ENCODE measurements around the gene UBE3B.

UBE3B gene

DNA sequence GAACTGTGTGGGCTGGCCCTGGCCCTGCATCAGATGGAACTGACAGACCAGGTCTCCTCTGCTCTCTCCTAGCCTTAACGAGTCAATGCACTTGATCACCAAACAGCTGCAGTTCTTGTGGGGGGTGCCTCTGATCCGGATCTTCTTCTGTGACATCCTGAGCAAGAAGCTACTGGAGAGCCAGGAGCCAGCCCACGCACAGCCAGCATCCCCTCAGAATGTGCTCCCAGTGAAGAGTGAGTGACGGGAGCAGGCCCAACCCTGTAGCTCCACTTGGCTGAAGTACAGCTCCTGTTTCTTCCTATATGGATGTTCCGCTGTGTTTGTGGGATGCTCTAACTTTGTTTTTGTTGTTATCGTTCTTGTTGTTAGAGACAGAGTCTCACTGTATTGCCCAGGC, 23.9 kb downstream of the UBE3B start:
- no peak for FAIRE-seq

DNA sequence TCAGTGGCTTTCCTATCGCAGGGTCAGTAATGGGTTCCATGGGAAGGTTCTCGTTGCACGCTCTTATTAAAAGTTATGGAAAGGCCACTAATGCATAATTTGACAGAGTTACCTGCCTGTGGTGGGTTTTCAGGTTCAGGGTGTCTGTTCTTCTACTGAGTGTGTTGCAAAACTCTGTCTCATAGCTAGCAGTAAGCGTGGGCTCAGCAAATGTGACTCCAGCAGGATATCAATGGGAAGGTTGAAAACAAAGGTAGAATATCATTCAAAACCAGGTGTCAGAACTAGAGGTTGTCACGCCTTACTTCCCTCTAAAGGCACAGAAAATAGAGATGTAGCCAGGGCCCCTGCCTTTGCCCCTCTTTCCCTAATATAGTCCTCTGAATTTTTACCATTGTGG, 24.9 kb downstream of the UBE3B start:
- no peak for FAIRE-seq

DNA sequence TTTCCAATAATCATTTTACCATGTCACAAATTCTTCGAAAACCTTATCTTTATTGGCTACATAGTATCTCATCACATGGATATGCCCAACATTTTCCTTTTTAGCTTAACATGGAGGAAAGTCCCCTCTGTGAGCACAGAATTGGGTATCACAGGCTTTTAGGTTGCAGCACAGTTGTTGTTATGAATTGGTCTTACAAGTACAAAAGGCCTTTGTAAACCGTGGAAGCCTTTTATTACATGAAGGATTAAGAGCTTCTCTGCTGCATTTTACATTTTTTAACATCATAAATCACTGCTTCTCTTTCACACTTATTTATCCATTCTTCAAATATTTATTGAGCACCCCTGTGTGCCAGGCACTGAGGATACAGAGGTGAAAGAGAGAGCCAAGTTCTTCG, 26.2 kb downstream of the UBE3B start:
- no peak for FAIRE-seq

DNA sequence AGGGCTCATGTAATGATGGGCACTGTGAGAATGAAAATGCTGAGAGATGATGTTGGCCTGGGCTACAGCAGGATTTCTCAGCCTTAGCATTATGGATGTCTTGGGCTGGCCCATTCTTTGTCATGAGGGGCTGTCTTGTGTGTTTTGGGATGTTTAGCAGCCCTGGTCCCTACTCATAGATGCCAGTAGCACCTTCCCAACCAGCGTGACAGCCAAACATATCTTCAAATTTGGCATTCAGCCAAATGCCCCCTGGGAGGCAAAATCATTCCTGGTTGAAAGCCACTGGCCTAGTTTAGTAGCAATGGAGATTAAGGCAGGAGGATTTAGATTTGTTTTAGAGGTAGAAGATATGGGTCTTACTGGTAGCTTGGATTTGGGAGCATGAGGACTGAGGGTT, 26.6 kb downstream of the UBE3B start:
- FAIRE-seq, result no peak

DNA sequence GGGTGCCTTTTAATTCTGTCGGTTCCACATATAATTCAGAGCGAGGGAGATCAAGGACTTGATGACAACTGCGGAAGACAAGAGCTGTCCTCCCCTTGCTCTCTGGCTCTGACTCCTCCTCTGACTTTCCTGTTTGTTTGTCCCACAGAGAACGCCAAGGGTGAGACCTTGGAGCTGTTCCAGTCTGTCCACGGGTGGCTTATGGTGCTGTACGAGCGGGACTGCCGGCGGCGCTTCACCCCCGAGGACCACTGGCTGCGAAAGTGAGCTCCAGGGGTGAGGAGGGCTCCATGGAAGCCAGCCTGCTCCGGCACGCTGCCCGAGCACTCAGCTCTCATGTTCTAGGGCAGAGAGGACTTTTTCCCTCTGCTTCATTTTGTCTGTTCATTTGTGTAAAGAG, 32.8 kb downstream of the UBE3B start:
- no peak for FAIRE-seq

DNA sequence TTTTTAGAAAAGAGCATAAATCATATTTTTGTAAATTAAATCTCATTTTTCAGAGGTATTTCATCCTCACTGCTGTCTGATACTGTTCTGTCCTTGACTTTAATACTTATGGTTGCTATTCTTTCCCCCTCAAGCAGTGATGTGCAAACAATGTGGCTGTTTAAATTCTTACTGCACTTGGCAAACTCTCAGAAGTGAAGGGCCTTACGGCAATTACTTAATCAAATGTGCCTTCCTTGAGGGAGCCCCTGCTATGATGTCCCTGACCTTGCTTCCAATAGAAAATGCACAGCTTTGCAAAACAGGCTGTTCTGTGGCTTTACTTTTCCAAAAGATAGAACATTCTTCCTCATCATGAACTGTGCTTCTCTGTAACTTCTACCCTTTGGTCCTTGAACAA, 35.2 kb downstream of the UBE3B start:
- FAIRE-seq, result no peak

DNA sequence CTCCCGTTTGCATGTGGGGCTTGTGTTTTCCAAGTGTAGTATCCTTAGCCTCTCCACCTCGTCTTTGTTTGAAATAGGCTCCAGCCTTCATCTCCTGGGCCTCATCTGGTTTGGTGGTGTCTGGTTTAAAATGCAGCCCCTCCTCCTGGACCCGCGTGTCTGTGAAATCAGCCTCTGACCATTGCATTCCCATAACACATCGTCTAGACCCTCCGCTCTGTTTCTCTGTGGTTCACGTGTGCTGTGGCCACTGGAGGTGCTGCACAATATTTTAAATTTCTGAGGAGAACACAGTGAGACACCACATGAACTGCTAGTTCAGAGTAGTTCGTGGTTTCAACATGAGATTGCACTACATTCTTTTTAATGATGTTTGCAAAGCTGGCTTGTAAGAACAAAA, 35.6 kb downstream of the UBE3B start:
- no peak for FAIRE-seq

DNA sequence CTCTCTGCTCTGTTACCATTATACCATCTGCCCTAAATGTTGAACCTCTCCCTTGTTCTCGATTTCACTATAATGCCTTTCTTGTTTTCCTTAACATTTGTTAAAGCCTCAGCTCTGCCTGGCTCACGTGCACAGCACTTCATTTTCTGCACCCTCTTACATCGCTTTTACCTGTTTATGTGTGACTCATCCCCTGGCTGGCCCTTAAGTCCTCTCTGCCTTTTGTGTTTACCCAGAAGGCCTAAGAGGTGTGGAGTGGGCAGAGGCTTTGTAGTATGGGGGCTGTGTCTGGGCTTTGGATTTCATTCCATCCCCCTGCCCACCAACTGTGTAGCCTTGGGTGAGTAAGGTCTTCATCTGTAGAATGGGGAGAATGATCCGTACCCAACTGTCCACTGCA, 36.5 kb downstream of the UBE3B start:
- no peak for FAIRE-seq

DNA sequence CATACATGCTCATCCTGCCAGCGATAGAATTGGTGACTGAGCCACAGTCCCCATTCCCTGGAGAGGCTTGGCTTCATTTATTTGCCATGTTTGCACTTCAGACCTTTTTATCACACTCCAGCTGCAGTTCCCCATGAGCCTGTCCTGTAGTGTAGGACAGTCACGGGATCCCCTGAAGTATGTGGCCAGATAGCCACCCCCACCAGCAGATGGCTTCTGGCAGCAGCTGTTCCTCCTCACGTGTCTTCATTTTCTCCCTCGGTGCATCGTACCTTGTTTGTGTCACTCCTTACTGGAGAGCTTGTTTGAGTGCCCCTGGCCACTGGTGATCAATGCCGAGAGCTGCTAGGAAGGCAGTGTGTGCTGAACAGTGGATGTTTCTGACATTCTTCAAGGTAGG, 40.2 kb downstream of the UBE3B start:
- FAIRE-seq, result no peak

DNA sequence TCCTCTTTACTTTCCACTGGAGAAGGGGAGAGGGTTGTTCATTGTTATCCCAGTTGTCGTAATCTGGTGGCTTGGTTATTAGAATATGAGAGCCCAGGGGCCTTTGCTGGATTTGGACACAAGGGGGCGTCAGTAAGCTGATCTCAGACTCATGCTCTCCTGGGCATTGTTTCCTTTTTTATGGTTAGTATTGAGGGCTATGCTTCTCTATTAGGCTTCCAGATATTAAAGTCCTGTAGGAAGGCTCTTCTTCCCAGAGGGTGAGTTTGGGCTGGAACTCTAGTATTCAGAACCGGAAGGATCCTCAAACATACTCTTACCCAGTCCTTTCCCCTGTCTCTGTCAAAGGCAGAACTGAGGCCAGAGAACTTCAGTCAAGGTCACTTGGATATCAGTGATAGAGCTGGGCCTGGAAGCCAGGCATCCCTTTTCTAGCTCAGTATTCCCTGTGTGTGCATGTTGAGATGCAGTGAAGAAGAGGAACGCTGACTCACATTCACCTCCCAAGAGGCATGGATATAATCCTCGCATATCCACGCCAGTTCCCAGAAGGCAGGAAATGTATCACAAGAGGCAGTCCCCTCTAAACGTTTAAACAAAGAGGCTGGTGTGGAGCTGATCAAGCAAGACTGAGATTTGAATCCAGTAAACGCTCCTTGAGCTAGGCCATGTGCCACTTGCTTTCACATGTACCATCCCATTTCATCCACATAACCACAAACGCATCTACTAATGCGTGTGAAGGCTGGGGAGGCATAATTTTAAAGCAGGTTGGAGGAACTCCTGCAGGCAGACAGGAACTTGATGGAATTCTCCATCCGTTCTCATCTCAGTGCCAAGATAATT, 41.6 kb downstream of the UBE3B start:
- peak; percentile 82 for FAIRE-seq

DNA sequence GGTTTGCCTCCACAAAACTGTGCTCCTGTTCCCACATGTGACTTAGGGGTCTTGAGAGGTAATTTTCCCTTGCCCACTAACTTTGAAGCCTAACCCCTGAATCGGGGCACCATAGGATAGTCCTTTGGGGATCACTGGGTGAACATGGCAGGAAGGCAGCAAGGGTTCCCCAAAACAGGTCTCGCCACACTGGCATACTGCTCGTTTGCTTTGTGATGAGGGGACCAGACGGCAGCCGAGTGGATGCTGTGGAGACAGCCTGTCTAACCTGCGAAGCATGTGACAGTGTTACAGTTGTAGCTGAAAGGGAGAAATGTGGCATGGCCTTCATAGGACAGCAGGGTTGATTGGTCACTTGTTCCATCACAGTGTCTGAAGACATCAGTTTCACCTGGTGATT, 42.4 kb downstream of the UBE3B start:
- no peak for FAIRE-seq

DNA sequence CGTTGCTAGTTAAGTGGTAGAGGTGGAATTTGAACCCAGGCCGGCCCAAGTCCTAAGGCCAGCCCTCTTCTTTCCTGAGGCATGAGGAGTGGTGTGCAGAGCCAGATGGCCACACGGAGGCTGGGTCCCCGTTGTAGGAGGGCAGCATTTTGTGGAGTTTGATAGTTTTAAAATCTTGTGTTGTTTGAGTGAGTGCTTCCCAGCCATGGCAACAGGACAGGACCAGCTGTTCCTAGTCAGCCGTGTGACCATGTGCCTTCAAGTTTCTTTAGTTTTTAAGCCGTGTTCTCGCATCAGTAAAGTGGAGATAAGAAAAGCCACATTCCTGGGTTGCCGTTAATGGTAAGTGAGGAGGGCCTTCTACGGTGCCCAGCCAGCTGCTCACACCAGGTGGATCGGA, 44.4 kb downstream of the UBE3B start:
- FAIRE-seq, result no peak

DNA sequence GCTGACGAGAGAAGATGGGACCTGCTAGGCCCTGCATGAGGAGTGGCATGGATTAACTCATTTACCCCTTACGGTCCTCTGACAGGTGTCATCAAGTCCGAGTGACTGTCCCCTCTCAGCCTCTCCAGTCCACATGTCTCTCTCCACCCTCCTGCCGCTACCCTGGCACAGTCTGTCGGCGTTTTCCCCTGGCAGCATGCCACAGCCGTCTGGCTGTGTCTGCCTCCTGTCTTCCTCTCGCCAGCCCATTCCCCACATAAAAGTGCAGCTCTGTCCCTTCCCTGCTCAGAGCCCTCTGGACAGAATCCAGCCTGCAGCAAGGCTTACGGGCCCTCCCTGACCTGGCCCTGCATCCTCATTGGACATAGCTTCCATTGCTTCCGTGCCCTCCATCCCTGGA, 45.6 kb downstream of the UBE3B start:
- FAIRE-seq, result no peak

DNA sequence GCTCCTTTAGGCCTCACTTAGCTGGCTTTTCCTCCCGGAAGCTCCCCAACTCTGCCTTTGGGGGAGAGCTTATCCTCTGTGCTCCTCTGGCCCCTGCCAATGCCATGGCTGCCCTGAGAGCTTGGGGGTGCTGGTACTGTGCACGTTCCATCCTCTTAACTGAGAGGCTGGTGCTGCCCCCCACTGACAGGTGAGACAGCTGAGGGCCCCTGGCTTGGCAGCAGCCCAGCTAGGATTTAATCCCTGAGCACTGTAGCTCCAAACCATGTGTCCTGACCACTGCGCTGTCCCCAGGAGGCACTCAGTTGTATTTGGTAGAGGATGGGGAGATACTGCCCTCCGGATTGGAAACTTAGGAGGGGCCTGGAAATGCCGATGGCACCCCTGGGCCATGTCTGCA, 46.1 kb downstream of the UBE3B start:
- FAIRE-seq, result no peak

DNA sequence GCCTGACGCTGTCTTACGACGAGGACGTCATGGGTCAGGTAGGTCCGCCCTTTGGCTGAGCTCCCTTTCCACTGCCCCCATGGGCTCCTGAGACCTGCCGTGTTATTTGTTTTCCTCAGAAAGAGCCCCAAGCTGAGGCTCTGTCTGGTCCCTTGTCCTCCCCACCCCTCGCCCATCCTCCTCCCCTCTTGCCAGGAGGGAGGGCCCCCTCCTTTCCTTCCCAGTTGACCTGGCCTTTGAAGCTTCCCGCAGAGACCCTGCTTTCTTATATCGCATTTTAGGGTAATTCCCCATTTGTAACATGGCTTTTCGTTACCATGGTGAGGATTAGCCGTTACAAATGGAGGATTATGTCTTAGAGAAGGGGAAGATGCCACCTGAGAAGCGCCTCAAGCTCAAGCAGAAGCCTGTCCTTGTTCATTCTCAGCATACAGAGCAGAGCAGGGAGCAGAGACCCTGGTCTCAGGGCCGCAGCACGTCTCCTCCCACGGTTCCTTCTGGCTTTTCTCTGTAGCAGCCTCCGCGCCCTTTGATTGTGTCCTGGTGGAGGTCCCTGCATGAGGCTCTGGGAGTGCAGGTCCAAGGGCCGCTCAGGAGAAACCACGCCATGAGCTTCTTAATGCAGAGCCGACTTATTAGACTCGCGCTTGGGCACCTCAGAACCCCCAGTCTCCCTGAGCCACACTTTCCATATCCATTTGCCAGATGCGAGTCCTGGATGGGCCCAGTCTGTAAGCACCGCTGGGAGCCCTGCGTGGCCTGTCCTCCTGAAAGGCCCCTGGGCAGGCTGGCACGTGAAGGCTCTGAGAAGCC, 47.2 kb downstream of the UBE3B start:
- FAIRE-seq, result no peak

DNA sequence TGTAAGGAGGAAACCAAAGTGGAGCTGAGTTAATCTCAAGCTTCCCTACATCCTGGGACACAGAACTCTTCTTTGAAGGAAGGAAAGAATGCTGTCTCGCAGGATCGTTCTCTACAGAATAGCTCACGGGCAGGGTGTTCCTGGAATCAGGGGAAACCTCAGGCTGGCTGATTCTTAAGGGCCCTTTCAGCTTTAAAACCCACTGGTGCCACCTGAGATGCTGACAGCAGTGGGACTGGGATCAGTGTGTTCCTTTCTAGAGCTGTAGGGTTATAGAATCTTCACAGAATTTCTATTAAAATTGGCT, 47.8 kb downstream of the UBE3B start:
- FAIRE-seq, result no peak

DNA sequence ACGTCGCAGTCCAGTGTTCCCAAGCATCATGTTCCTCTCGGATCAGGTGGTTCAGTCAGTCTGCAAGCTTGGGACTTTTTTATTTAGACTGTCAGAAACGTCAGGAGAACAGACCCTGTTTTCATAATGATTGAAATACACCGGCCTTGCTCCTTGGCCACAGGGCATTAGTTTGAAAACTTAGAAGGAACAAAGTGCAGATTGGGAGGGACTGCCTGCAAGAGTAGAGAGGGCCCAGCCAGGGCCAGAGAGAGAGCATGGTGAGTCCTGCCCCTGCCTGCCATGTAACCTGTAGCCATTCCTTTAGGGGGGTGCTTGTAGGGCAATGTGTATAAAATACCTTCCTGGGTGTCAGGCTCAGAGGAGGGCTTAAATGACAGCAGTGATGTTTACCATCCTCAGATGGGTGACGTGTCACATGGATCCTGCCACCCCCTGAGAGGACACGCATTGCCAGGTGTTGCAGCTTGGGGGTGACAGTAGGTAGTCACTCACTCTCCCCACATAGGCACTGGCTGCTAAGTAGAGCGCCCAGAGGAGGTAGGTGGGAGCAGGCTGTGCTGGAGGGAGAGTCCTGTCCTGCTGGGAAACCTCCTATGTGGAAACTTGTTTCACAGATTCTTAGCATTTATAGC, 50.2 kb downstream of the UBE3B start:
- no peak for FAIRE-seq

DNA sequence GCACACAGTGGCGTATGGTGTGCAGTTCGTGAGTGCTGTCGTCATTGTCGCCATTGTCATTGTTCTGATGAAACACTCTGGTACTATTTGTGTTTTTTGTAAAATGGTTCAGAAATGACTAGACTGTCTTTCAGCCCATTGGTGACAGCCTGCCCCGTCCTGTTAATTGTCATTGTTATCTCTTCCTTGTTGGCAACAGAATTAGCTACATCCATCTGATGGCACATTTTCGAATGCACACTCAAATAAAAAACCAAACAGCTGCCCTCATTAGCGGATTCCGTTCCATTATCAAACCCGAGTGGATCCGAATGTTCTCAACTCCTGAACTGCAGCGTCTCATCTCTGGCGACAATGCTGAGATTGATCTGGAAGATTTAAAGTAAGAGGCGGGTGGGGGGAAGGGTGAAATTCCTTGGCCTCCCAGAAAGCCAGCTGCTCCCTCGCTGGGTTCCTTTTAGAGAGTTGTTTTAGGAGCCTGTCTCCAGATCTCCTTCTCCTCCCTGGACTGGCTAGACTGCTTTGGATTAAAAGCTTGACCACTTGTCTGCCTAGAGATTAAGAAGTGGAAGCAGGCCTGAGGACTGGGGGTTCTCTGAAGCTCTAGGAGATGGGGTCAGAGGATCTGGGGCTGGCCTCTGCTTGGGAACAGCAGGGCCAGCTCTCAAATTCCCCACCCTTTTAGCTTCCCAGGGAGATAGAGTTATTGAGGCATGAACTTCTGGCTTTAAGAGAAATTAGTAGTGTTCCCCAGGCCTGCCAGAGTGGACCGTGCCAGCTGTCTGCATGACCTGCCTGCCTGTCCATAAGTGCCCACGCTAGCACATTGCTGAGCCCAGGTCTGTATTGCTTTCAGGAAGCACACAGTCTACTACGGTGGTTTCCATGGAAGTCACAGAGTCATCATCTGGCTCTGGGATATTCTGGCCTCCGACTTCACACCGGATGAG, 52.5 kb downstream of the UBE3B start:
- FAIRE-seq, result no peak

DNA sequence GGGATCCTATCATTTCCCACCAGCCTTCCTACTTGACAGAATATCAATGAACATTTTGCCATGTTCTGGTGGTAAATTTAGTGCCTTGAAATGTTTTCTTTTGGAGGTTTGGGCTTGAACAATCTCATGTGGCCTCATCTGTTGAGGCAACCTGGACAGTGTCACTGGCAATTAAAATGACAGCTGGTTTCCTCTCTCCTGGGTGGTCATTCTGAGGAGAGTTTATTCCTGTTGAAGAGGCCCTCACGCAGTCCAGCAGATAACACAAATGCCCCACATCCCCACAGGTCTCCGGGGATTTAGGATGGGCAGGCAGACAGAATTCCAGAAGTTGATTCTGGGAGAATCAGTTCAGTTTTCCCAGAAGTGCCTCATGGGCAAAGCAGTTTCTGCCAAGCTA, 54.0 kb downstream of the UBE3B start:
- FAIRE-seq, result no peak

DNA sequence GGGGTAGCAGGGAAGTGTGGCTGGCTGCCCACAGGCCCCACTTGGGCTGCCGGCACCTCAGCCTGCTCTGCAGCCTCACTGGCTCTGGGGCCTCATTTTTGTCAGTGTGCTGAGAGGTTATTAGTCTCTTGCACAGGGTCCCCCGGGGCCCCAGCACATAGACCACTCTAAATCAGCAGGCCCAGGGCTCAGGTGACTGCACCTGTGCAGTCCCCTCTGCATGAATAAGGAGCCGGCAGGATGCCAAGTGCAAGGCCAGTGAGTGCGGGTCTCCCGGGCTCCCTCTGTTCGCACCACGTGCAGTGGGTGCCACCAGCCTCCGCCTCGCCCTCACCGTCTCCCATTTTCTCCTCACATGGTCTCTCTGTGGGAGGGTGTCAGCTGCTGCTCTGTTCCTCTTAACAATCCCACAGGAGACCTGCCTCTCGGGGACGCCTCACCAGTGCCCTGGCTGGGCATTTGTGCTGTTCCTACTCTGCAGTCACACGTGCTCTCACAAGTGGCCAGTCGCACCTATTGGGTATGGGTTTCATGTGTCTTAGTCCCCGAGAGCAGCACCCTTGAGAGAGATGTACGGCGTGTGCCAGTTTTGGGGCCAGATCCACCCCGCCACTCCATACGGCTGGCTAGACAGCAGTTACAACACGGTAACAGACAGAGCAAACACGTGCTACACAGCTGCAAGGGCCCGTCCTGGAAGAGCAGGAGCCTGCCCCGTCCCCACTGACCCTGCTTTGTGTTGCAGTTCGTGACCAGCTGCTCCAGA, 55.5 kb downstream of the UBE3B start:
- FAIRE-seq, result no peak

DNA sequence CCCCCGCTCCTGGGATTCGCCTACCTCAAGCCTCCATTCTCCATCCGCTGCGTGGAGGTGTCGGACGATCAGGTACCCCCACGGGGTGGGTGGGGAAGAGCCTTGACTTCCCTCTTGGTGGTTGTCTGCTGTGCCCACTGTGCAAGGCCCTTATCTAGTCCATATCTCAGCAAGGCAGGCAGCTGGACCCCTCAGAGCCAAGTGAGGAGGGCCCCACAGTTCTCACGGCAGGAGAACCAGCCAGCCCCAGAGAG, 56.0 kb downstream of the UBE3B start:
- FAIRE-seq, result no peak

DNA sequence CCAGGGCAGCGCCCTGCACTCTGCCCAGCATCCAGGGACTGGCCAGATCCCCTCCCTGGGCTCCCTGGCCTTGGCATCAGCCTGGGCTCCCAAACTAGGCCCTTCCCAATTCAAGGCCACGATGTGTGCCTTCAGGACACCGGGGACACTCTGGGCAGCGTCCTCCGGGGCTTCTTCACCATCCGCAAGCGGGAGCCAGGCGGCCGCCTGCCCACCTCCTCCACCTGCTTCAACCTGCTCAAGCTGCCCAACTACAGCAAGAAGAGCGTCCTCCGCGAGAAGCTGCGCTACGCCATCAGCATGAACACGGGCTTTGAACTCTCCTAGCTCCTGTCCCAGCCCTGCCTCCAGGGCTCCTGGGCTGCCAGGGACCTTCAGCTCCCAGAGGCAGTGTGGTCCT, 57.0 kb downstream of the UBE3B start:
- FAIRE-seq, result no peak

Measured in TTC549 (cell line).